H1 (cell line): Measurements from ENCODE around the gene DUS1L. TPM values are rescaled to one million over a fixed set of nuclear protein-coding genes. Genes with fewer than 3 reads are reported as not detected.

ENCODE experiments used
- CTCF ChIA-PET: fragments of 300-600 bp; sonication (Branson Sonifier 250); formaldehyde crosslinking; loops from one replicate; lab custom pipeline; 2021; ENCODE audit not compliant: partially characterized antibody; lab: Charles Lee
- POLR2A ChIA-PET: fragments of 300-600 bp; sonication (Branson Sonifier 250); formaldehyde crosslinking; loops from one replicate; lab custom pipeline; 2021; ENCODE audit warnings: inconsistent platforms; ENCODE audit not compliant: partially characterized antibody; lab: Charles Lee
- DNase-seq, 2 experiments: peaks; one replicate each; pipeline versions ENCODE4 v3.0.0 to v3.0.0-alpha.2; 2010 to 2022; ENCODE audit warnings: low spot score in 2 of 2, low read depth in 1 of 2, mixed read lengths in 1 of 2
- FAIRE-seq: peaks from 2 replicates; lab custom pipeline; 2011; peaks lifted over from hg19 to GRCh38; lab: Jason Lieb, UNC
- H2AFZ ChIP-seq: 2 replicates; pipeline ENCODE4 v1.8.1; 2012; ENCODE audit warnings: low read length, inconsistent platforms
- H2AK5ac ChIP-seq: 2 replicates; pipeline ENCODE4 v1.6.1; 2013; ENCODE audit warnings: low read depth, low read length
- H2BK120ac ChIP-seq: replicated peaks from 2 replicates; pipeline ENCODE3; 2013; ENCODE audit warnings: low read depth, low read length, inconsistent platforms
- H2BK12ac ChIP-seq: 2 replicates; pipeline ENCODE4 v1.6.1; 2013; ENCODE audit warnings: low read depth, low read length
- H2BK15ac ChIP-seq: 2 replicates; pipeline ENCODE4 v1.6.1; 2013; ENCODE audit warnings: low read length
- H2BK20ac ChIP-seq: 2 replicates; pipeline ENCODE4 v1.6.1; 2013; ENCODE audit warnings: low read length
- H2BK5ac ChIP-seq: 2 replicates; pipeline ENCODE4 v1.6.1; 2013; ENCODE audit warnings: low read depth, low read length
- H3K14ac ChIP-seq: 2 replicates; pipeline ENCODE4 v1.6.1; 2013; ENCODE audit warnings: inconsistent platforms; ENCODE audit not compliant: insufficient read length
- H3K18ac ChIP-seq: 2 replicates; pipeline ENCODE4 v1.6.1; 2013; ENCODE audit warnings: low read length; ENCODE audit errors: extremely low read depth
- H3K23ac ChIP-seq: 2 replicates; pipeline ENCODE4 v1.6.1; 2013; ENCODE audit warnings: inconsistent platforms; ENCODE audit not compliant: insufficient read length
- H3K23me2 ChIP-seq: 2 replicates; pipeline ENCODE4 v1.6.1; 2013; ENCODE audit warnings: low read depth, low read length
- H3K27ac ChIP-seq: 2 replicates; pipeline ENCODE4 v1.6.1; 2011; ENCODE audit warnings: low read depth, low read length, inconsistent platforms
- H3K27me3 ChIP-seq, 4 experiments: replicated peaks in 1 of 4; 1 replicate in 1 of 4; 2 replicates in 3 of 4; pipeline versions ENCODE4 v1.6.1 to v1.8.1; 2011 to 2013; ENCODE audit warnings: low read length in 3 of 4, mild to moderate bottlenecking in 3 of 4, inconsistent platforms in 2 of 4, mixed read lengths in 2 of 4, moderate library complexity in 1 of 4; ENCODE audit not compliant: control insufficient read depth in 3 of 4, insufficient read depth in 3 of 4; ENCODE audit errors: extremely low read depth in 1 of 4
- H3K36me3 ChIP-seq, 4 experiments: 2 replicates each; pipeline versions ENCODE4 v1.6.1 to v1.8.1; 2011 to 2013; ENCODE audit warnings: mild to moderate bottlenecking in 4 of 4, low read length in 3 of 4, moderate library complexity in 2 of 4, control low read depth in 1 of 4, inconsistent platforms in 1 of 4; ENCODE audit not compliant: insufficient read depth in 4 of 4, control insufficient read depth in 2 of 4
- H3K4ac ChIP-seq: replicated peaks from 2 replicates; pipeline ENCODE3; 2013; ENCODE audit warnings: low read length, low read depth, mixed read lengths, inconsistent platforms; ENCODE audit not compliant: insufficient read length
- H3K4me1 ChIP-seq, 4 experiments: replicated peaks in 1 of 4; 1 replicate in 1 of 4; 2 replicates in 3 of 4; pipeline versions ENCODE4 v1.6.1 to v1.8.1; 2011 to 2013; ENCODE audit warnings: low read length in 3 of 4, inconsistent platforms in 2 of 4, mixed read lengths in 1 of 4; ENCODE audit not compliant: insufficient read depth in 4 of 4, control insufficient read depth in 3 of 4
- H3K4me2 ChIP-seq, 2 experiments: 2 replicates each; pipeline versions ENCODE4 v1.6.1 to v1.8.1; 2011 to 2013; ENCODE audit warnings: low read depth in 2 of 2, low read length in 2 of 2, control low read depth in 1 of 2, inconsistent platforms in 1 of 2, mild to moderate bottlenecking in 1 of 2; ENCODE audit not compliant: insufficient read depth in 1 of 2
- H3K4me3 ChIP-seq, 4 experiments: fragments of 200-600, 300-600 bp in 1 of 4; sonication (generic), shearing (Covaris generic), sonication (Bioruptor Twin) in 1 of 4; 2 replicates each; pipeline versions ENCODE4 v1.5.1 to v1.8.1; 2011 to 2016; ENCODE audit warnings: low read length in 4 of 4, low read depth in 3 of 4, control low read depth in 2 of 4, inconsistent platforms in 2 of 4, mild to moderate bottlenecking in 2 of 4, mixed read lengths in 1 of 4, moderate library complexity in 1 of 4; ENCODE audit not compliant: insufficient read depth in 2 of 4; ENCODE audit errors: extremely low read depth in 1 of 4
- H3K56ac ChIP-seq: replicated peaks from 2 replicates; pipeline ENCODE3; 2013; ENCODE audit warnings: low read depth, mild to moderate bottlenecking, mixed read lengths, low read length, inconsistent platforms; ENCODE audit not compliant: insufficient read length
- H3K79me1 ChIP-seq: 2 replicates; pipeline ENCODE4 v1.6.1; 2013; ENCODE audit warnings: low read depth, low read length, control low read depth
- H3K79me2 ChIP-seq, 2 experiments: 2 replicates each; pipeline versions ENCODE4 v1.6.1 to v1.8.1; 2012 to 2013; ENCODE audit warnings: low read length in 2 of 2, mild to moderate bottlenecking in 2 of 2, inconsistent platforms in 1 of 2; ENCODE audit not compliant: insufficient read depth in 2 of 2, control insufficient read depth in 1 of 2
- H3K9ac ChIP-seq, 4 experiments: replicated peaks in 1 of 4; 1 replicate in 1 of 4; 2 replicates in 3 of 4; pipeline versions ENCODE4 v1.6.1 to v1.8.1; 2011 to 2013; ENCODE audit warnings: low read depth in 3 of 4, low read length in 3 of 4, control low read depth in 2 of 4, mild to moderate bottlenecking in 2 of 4, moderate library complexity in 2 of 4, inconsistent platforms in 1 of 4; ENCODE audit errors: extremely low read depth in 1 of 4
- H3K9me3 ChIP-seq, 2 experiments: 2 replicates each; pipeline versions ENCODE4 v1.6.1 to v1.8.1; 2012 to 2013; ENCODE audit warnings: mild to moderate bottlenecking in 2 of 2, moderate library complexity in 2 of 2, control low read depth in 1 of 2, inconsistent platforms in 1 of 2, low read depth in 1 of 2, low read length in 1 of 2, mixed read lengths in 1 of 2; ENCODE audit not compliant: insufficient read depth in 2 of 2
- H4K20me1 ChIP-seq, 2 experiments: replicated peaks in 1 of 2; 2 replicates each; pipeline versions ENCODE3 to v1.8.1; 2011 to 2013; ENCODE audit warnings: inconsistent platforms in 2 of 2, low read length in 2 of 2, mild to moderate bottlenecking in 1 of 2; ENCODE audit not compliant: insufficient read depth in 2 of 2, control insufficient read depth in 1 of 2
- H4K5ac ChIP-seq: 2 replicates; pipeline ENCODE4 v1.6.1; 2013; ENCODE audit warnings: low read length, low read depth, mixed read lengths, inconsistent platforms; ENCODE audit not compliant: insufficient read length
- H4K8ac ChIP-seq: 2 replicates; pipeline ENCODE4 v1.8.0; 2013; ENCODE audit warnings: mild to moderate bottlenecking, moderate library complexity, low read length, inconsistent platforms; ENCODE audit not compliant: insufficient read depth; ENCODE audit errors: extremely low read depth
- H4K91ac ChIP-seq: replicated peaks from 2 replicates; pipeline ENCODE3; 2013; ENCODE audit warnings: low read length, mixed read lengths, inconsistent platforms; ENCODE audit not compliant: insufficient read length
- HDAC2 ChIP-seq, 2 experiments: fragments of 300-600 bp in 1 of 2; sonication (generic) in 1 of 2; IDR thresholded peaks; 2 replicates each; pipeline ENCODE4 v1.6.1; 2011 to 2012; ENCODE audit warnings: low read depth in 2 of 2, low read length in 2 of 2, mild to moderate bottlenecking in 2 of 2, moderate library complexity in 2 of 2, borderline replicate concordance in 1 of 2, inconsistent platforms in 1 of 2
- POU5F1 ChIP-seq: IDR thresholded peaks from 2 replicates; pipeline ENCODE4 v1.6.1; 2011; ENCODE audit warnings: low read depth, mild to moderate bottlenecking, low read length, moderate library complexity
- SAP30 ChIP-seq: fragments of 300-600 bp; sonication (generic); IDR thresholded peaks from 2 replicates; pipeline ENCODE4 v1.7.1; 2012; ENCODE audit warnings: low read length, moderate library complexity, mild to moderate bottlenecking, inconsistent platforms; ENCODE audit not compliant: insufficient read depth, insufficient replicate concordance
- WGBS, 2 experiments: shearing (Covaris generic) in 1 of 2; methylation state at CpG; one replicate each; pipeline versions ENCODE4 v1.1.6 to v1.1.7; 2013 to 2015; ENCODE audit warnings: low lambda C conversion rate in 2 of 2, mixed read lengths in 2 of 2, inconsistent platforms in 1 of 2, low coverage in 1 of 2, missing lambda C conversion rate in 1 of 2; ENCODE audit not compliant: insufficient replicate concordance in 2 of 2, insufficient coverage in 1 of 2, insufficient read length in 1 of 2; ENCODE audit errors: extremely low coverage in 1 of 2, missing lambda C conversion rate in 1 of 2; 5-methylcytosine and 5-hydroxymethylcytosine counted together
- polyA plus RNA-seq, 7 experiments: library from polyadenylated mRNA; depleted of rRNA in 3 of 7; stranded (reverse) in 5 of 7; unstranded in 2 of 7; fragments of >200 nt in 5 of 7; fragments of 200-250 nt in 2 of 7; gene quantifications; 1 replicate in 5 of 7; 2 replicates in 1 of 7; 4 replicates in 1 of 7; pipeline versions ENCODE4 v1.2.1 to v1.2.3, GENCODE V29; 2011 to 2013; ENCODE audit warnings: missing spikeins in 2 of 7, mixed read lengths in 2 of 7
- total RNA-seq: library from RNA; stranded (reverse); fragmentation: NEBNext Ultra II Directional; extraction: Animal tissue kit (Norgen Biotek cat#: 25700); gene quantifications from 2 replicates; pipeline ENCODE4 v1.2.1, GENCODE V29; 2021

The DUS1L gene
- total and polyA plus RNA-seq, 2 of the 8 experiments (the other 6 are each of a cell fraction or from before 2014, with no cell fraction given), result 34.5 to 69.1 TPM

- Histone ChIP-seq H3K27me3 (no peaks in the 10 kb centered on the region), H3K9ac (peak overlapping the region; percentile 76 to 80 (median 80)), H4K8ac (no peak overlapping the region; the same call in 1 of the 2 replicates), H3K36me3 (no peaks in the 10 kb centered on the region), H3K4me2 (peak overlapping the region; percentile 87 to 92), H3K4me3 (peak overlapping the region; percentile 83 to 93 (median 86)), H2BK120ac (no peak overlapping the region), H2AFZ (no peak overlapping the region), H3K4ac (no peak overlapping the region), H2BK12ac (no peak overlapping the region), H4K20me1 (peaks cover 7 to 13% of the 10 kb centered on the region in 2 experiments), H3K23ac (no peak overlapping the region), H3K56ac (no peak overlapping the region), H3K23me2 (peaks cover 12% of the 10 kb centered on the region), H3K18ac (no peak overlapping the region), H2BK5ac (no peak overlapping the region), H3K79me2 (peaks cover 0 to 12% of the 10 kb centered on the region in 2 experiments; a peak in 1 of 4 replicates), H4K5ac (no peak overlapping the region), H3K14ac (no peak overlapping the region), H3K9me3 (no peaks in the 10 kb centered on the region), H2BK20ac (no peak overlapping the region), H3K79me1 (peaks cover 4% of the 10 kb centered on the region; the same call in 1 of the 2 replicates), H4K91ac (peak overlapping the region; percentile 44), H2BK15ac (peak overlapping the region; percentile 29; the same call in 1 of the 2 replicates), H3K27ac (no peak overlapping the region), H2AK5ac (no peak overlapping the region), H3K4me1 (peaks cover 0 to 14% (median 8%) of the 10 kb centered on the region in 4 experiments; a peak in 5 of 7 replicates)
- ChIA-PET POLR2A (interaction anchor here (0.6 to 4.3 kb wide), 13 partner anchors 9 to 135 kb away, joined by 3 to 22 read pairs (median 3); partner anchors contain the start of genes FASN and RAC3), CTCF (interaction anchor here (0.6 to 4.7 kb wide), 14 partner anchors 9 to 115 kb away, joined by 3 to 29 read pairs (median 4); partner anchors contain the start of genes MAFG and RAC3)
- FAIRE-seq (no peak), DNase-seq (no peak)
- 43% methylated on average over 10 of the region's 10 CpGs; no CpG with 5 or more reads in 1 of the 2 experiments for WGBS, 2 experiments
- TF ChIP-seq HDAC2 (IDR thresholded peaks at IDR 0.05; ENCODE audit: borderline replicate concordance in 1 of 2, low read depth in 2 of 2, low read length in 2 of 2) (no peak), SAP30 (peak; percentile 55), POU5F1 (no peak)
These were observed 43.7 kb downstream of the DUS1L start for GRCh38 chr17:82021900-82022309.
